Endothelial cell (in vitro differentiated cells): ENCODE data around the gene PLCD1. TPM values are rescaled to one million over a fixed set of nuclear protein-coding genes. Genes with fewer than 3 reads are reported as not detected.

Experiments used
- DNase-seq: peaks from one replicate; pipeline ENCODE4 v3.0.0; 2021; ENCODE audit warnings: low spot score
- H3K27ac Mint-ChIP-seq: one replicate; pipeline ENCODE4 v1.8.0; 2021; ENCODE audit warnings: mixed read lengths, inconsistent platforms; ENCODE audit not compliant: unreplicated experiment
- H3K27me3 Mint-ChIP-seq: one replicate; pipeline ENCODE4 v1.8.0; 2021; ENCODE audit warnings: mild to moderate bottlenecking, moderate library complexity, mixed read lengths, inconsistent platforms; ENCODE audit not compliant: unreplicated experiment
- H3K36me3 Mint-ChIP-seq: one replicate; pipeline ENCODE4 v1.8.0; 2021; ENCODE audit warnings: mild to moderate bottlenecking, low read depth, mixed read lengths, inconsistent platforms; ENCODE audit not compliant: unreplicated experiment
- H3K4me1 Mint-ChIP-seq: one replicate; pipeline ENCODE4 v1.8.0; 2021; ENCODE audit warnings: mild to moderate bottlenecking, mixed read lengths, inconsistent platforms; ENCODE audit not compliant: unreplicated experiment
- H3K4me3 Mint-ChIP-seq: one replicate; pipeline ENCODE4 v1.8.0; 2021; ENCODE audit warnings: mild to moderate bottlenecking, mixed read lengths, inconsistent platforms; ENCODE audit not compliant: unreplicated experiment
- H3K9me3 Mint-ChIP-seq: one replicate; pipeline ENCODE4 v1.8.0; 2021; ENCODE audit warnings: mixed read lengths, inconsistent platforms; ENCODE audit not compliant: unreplicated experiment
- CTCF ChIP-seq: fragments of 200-600 bp; sonication (generic); IDR thresholded peaks from one replicate; pipeline ENCODE4 v1.5.0; 2021; ENCODE audit warnings: antibody characterized with exemption; ENCODE audit not compliant: unreplicated experiment
- total RNA-seq: library from RNA; stranded (reverse); fragmentation: NEBNext Ultra II Directional; extraction: Animal tissue kit (Norgen Biotek cat#: 25700); gene quantifications from one replicate; pipeline ENCODE4 v1.2.1, GENCODE V29; 2021; ENCODE audit not compliant: unreplicated experiment

PLCD1 gene
- total RNA-seq, 1 donor from 2014 or later = 22.4 TPM

DNA sequence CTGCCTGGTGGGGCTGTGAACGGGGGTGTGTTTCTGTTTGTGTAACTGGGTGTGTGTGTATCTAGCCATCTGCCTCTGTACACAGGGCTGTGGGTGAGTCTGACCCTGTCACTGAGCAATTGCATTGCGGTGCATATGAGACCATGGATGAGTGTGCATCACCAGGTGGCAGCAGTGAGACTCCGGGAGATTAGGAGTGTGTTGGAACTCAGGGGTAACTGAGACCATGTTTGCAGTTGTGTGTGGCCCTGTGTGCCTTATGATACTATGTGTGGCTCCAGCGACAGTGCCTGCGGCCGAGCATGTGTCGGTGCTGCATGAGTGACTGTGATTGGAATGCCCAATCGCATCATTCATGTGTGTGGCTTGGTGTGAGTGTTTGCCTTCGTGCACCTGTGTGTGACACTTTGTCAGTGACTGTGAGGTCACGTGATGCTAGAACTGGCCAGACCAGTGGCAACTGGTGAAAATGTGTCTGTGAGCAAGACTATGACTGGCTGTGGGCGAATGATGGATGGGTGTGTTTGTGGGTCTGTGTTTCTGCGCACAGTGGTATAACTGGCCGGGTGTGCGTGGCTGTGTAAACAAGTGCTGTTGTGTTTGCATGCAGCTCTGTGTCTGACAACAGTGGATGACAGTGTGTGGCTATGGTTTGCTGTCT, 24.9 kb downstream of the PLCD1 start:
- Mint-ChIP-seq H3K9me3 (no peaks in the 10 kb centered on the region), H3K27me3 (peaks cover 17% of the 10 kb centered on the region), H3K36me3 (peaks cover 27% of the 10 kb centered on the region), H3K27ac (no peak overlapping the region), H3K4me3 (peak overlapping the region; percentile 56), H3K4me1 (peaks cover 12% of the 10 kb centered on the region)
- DNase-seq = peak; percentile 70
- TF ChIP-seq CTCF = peak; percentile 27

- Mint-ChIP-seq H3K4me1 (peaks cover 16% of the 10 kb centered on the region), H3K36me3 (peaks cover 30% of the 10 kb centered on the region), H3K9me3 (no peaks in the 10 kb centered on the region), H3K4me3 (no peak overlapping the region), H3K27me3 (peaks cover 18% of the 10 kb centered on the region), H3K27ac (no peak overlapping the region)
- no peak for DNase-seq
- TF ChIP-seq CTCF = no peak
Measured at GRCh38 chr3:38003817-38004414, 25.5 kb downstream of the PLCD1 start.

GRCh38 chr3:38003371-38003816, 26.0 kb downstream of the PLCD1 start:
- DNase-seq = peak; percentile 80

GRCh38 chr3:38002940-38003339, 26.5 kb downstream of the PLCD1 start:
- DNase-seq = no peak
- H3K4me3 Mint-ChIP-seq = no peak overlapping the region
- no peak overlapping the region for H3K27ac Mint-ChIP-seq
- peaks cover 12% of the 10 kb centered on the region for H3K27me3 Mint-ChIP-seq
- H3K4me1 Mint-ChIP-seq = peaks cover 16% of the 10 kb centered on the region
- H3K36me3 Mint-ChIP-seq = peaks cover 27% of the 10 kb centered on the region
- no peak for TF ChIP-seq CTCF
- H3K9me3 Mint-ChIP-seq = no peaks in the 10 kb centered on the region

More at GRCh38 chr3:38003371-38003816, 26.0 kb downstream of the PLCD1 start:
- no peak overlapping the region for H3K27ac Mint-ChIP-seq
- no peaks in the 10 kb centered on the region for H3K9me3 Mint-ChIP-seq
- peak; percentile 71 for TF ChIP-seq CTCF
- H3K36me3 Mint-ChIP-seq = peaks cover 30% of the 10 kb centered on the region
- peaks cover 15% of the 10 kb centered on the region for H3K27me3 Mint-ChIP-seq
- H3K4me1 Mint-ChIP-seq = peaks cover 16% of the 10 kb centered on the region
- no peak overlapping the region for H3K4me3 Mint-ChIP-seq

DNA sequence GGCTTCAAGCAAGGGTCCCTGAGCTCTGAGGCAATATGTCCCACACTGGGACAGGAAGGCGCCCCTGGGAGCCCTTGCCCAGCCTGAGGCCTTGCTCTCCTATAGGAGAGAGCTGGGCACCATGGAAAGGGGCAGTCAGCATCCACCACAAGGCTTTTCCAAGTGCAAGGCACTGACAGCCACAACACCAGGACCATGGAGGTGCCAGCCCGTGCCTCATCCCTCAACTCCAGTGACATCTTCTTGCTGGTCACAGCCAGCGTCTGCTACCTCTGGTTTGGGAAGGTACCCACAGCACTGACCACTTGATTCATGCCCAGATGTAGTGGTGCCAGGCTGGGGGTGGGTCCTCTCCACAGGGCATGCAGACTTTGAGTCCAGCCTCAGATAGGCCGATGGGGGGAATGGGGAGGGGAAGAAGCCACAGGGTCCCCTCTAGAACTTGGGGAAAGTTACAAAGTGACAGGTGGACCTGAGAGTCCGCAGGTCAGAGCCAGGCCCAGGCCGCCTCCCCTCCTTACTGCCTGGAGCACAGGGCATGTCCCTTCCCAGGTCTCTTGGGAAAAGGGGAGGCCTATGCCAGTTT, 27.1 kb downstream of the PLCD1 start:
- peaks cover 16% of the 10 kb centered on the region for H3K4me1 Mint-ChIP-seq
- no peak for DNase-seq
- peaks cover 25% of the 10 kb centered on the region for H3K36me3 Mint-ChIP-seq
- no peak overlapping the region for H3K27ac Mint-ChIP-seq
- H3K9me3 Mint-ChIP-seq = no peaks in the 10 kb centered on the region
- H3K4me3 Mint-ChIP-seq = no peak overlapping the region
- H3K27me3 Mint-ChIP-seq = peaks cover 11% of the 10 kb centered on the region
- TF ChIP-seq CTCF = no peak
